HG03045 (cell line): ENCODE results near the gene COPE.

Source experiments
- ATAC-seq: cut with Tn5 transposase; IDR thresholded peaks from one replicate; pipeline ENCODE4 v1.9.1; 2021; ENCODE audit warnings: mild to moderate bottlenecking, moderate library complexity; ENCODE audit not compliant: unreplicated experiment

Gene COPE

DNA sequence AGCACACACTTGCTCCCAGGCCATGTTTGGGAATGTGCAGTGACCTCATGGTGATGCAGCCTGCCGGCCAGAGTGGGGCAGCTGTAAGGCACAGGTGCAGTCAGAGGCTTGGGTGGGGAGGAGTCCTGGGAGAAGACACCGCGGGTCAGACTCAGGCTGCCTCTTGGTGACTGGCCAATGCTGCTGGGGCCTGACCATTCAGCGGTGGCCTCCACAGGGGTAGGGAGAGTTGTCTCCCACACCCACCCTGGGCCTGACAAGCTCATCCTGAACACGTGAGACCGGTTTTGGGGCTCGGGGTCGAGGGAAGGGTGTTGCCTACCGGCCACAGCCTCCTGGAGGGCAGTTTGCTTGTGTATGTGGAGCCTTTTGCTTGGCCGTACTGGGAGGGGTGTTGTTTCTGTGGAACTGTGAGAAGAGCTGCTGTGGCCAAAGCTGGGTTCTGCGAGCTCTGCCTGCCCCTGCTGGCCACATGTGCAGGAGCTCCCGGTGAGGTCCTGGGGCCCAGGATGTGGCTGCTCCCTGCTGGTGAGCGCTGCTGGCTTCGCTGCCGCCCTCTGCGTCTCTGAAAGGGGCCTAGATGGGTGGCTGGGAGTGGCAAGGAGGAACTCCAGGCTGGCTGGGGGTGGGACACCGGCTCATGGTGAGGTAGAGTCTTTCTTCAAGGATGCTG is 65.3 kb downstream of the COPE start:
- no peak for ATAC-seq

DNA sequence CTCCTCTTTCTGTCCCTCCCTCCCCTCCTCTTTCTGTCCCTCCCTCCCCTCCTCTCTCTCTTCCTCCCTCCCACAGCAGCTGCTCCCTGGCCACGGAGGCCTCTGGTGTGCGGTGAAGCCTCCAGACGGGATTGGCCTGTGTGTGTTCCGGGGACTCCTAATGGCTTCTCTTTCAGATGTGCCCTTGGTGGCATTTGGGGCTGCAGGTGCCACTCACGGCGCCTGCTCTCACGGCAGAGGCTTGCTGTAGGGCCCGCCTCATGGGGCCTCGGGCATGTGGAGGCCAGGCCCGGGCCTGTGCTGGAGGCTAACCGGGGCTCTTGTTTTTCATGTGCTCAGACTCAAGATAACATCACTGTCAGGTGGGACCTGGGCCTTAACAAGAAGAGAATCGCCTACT is 66.5 kb downstream of the COPE start:
- no peak for ATAC-seq

DNA sequence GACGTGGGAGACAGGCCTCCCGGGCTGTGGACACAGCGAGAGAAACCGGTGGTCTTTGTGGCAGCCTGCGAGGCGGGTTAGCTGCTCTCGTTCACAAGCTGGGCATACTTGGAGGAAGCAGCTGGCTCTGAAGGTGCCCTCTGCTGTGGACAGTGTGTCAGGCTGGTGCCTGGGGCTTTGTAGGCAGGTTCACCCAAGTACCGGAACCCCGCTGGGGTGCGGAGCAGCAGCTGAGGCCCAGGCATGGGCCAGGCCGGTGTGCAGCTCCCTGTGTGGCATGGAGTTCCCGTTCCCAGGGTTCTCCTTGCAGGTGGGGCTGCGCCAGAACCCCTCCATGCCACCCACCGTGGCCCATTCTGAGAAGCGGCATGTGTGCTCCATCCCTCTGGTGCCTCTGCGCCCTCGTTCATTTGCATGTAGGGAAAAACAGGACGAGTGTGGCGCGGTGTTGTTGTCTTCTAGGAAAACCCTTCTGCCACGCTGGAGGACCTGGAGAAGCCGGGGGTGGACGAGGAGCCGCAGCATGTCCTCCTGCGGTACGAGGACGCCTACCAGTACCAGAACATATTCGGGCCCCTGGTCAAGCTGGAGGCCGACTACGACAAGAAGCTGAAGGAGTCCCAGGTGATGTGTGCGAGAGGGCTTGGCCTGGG is 67.4 kb downstream of the COPE start:
- ATAC-seq = no peak

GRCh38 chr19:18850471-18851375 is 68.5 kb downstream of the COPE start:
- ATAC-seq = no peak

DNA sequence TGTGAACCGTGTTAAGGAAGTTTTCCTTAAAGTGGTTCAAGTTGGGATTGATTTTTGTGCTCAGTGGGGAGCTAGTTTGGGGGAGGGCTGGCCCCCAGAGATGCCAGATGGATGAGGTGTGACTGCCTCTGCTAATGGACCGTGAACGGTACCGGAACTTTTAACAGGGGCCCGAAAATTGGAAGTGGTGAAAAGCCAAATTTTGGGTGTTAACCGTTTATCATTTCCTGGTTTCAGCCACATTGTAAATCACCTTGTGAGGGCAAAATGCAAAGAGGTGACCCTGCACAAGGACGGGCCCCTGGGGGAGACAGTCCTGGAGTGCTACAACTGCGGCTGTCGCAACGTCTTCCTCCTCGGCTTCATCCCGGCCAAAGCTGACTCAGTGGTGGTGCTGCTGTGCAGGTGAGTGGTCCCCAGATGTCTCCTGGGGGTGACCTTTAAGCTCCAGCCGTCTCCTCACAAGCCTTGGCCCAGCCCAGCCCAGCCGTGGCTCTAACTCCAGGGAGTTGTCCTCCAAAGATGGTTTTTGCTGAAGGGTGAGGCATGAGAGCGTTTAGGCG is 69.3 kb downstream of the COPE start:
- ATAC-seq = no peak
